ENCODE measurements around the gene MDK. TPM values are rescaled to one million over a fixed set of nuclear protein-coding genes. Genes with fewer than 3 reads are reported as not detected.
A peak's percentile ranks its signal among the peaks of the same experiment; 100 is the strongest.

MDK gene
- 515 and 562 TPM in 2 replicates for total RNA-seq
- 1,225 and 1,549 TPM in 2 replicates for polyA plus RNA-seq

GRCh38 chr11:46381048-46381818 lies at the start of gene MDK:
Gene MDK, plus strand, starts transcription at chr11:46381669. Its CDS starts 389 bp downstream, at chr11:46382058.
- H3K9me2 ChIP-seq (replicated peaks; ENCODE audit: insufficient read depth): no peaks in the 10 kb centered on the region
- peak within 1 kb of the TSS; percentile 99 for H3K27ac ChIP-seq
- peak within 1 kb of the TSS; percentile 96 for H3K4me2 ChIP-seq
- H3K27me3 ChIP-seq: no peaks in the 10 kb centered on the region
- H3K4me1 ChIP-seq (ENCODE audit: insufficient read depth): peaks cover 27% of the 10 kb centered on the region
- peaks cover 14% of the 10 kb centered on the region for H3K79me2 ChIP-seq
- WGBS (ENCODE audit: low lambda C conversion rate, missing lambda C conversion rate): 1% methylated on average over 39 of the region's 96 CpGs
- DNase-seq (ENCODE audit: low spot score): peak; percentile 85
- TF ChIP-seq EZH2 (IDR thresholded peaks at IDR 0.05; ENCODE audit: borderline replicate concordance): no peak
- no peak for TF ChIP-seq CTCF (IDR thresholded peaks at IDR 0.05; ENCODE audit: poor library complexity)
- H3K4me3 ChIP-seq: peak within 1 kb of the TSS; percentile 70
- peak within 1 kb of the TSS; percentile 88 for H2AFZ ChIP-seq
- H3K9me3 ChIP-seq (ENCODE audit: low read depth): no peaks in the 10 kb centered on the region
- peaks cover 8% of the 10 kb centered on the region for H4K20me1 ChIP-seq (ENCODE audit: insufficient read depth, poor library complexity, severe bottlenecking)
- H3K36me3 ChIP-seq (replicated peaks; ENCODE audit: insufficient read depth, low read depth): no peaks in the 10 kb centered on the region

GRCh38 chr11:46332093-46332567 lies 49.3 kb upstream of the MDK start:
- Histone ChIP-seq H3K4me1 (ENCODE audit: insufficient read depth) (peaks cover 9% of the 10 kb centered on the region), H2AFZ (no peak overlapping the region), H4K20me1 (ENCODE audit: insufficient read depth, poor library complexity, severe bottlenecking) (no peaks in the 10 kb centered on the region), H3K4me2 (peak overlapping the region; percentile 100), H3K79me2 (no peaks in the 10 kb centered on the region), H3K4me3 (no peak overlapping the region), H3K27me3 (peaks cover 56% of the 10 kb centered on the region), H3K9me2 (replicated peaks; ENCODE audit: insufficient read depth) (no peaks in the 10 kb centered on the region), H3K9me3 (ENCODE audit: low read depth) (no peaks in the 10 kb centered on the region), H3K36me3 (replicated peaks; ENCODE audit: insufficient read depth, low read depth) (no peaks in the 10 kb centered on the region), H3K27ac (no peak overlapping the region)
- 17% methylated on average over 8 of the region's 8 CpGs for WGBS (ENCODE audit: low lambda C conversion rate, missing lambda C conversion rate)
- TF ChIP-seq EZH2 (IDR thresholded peaks at IDR 0.05; ENCODE audit: borderline replicate concordance): no peak
- DNase-seq (ENCODE audit: low spot score): no peak

- Histone ChIP-seq H3K27me3 (peaks cover 56% of the 10 kb centered on the region), H2AFZ (peak overlapping the region; percentile 66), H3K4me1 (ENCODE audit: insufficient read depth) (peaks cover 9% of the 10 kb centered on the region), H3K4me2 (peak overlapping the region; percentile 100), H3K79me2 (no peaks in the 10 kb centered on the region), H3K36me3 (replicated peaks; ENCODE audit: insufficient read depth, low read depth) (no peaks in the 10 kb centered on the region), H3K9me3 (ENCODE audit: low read depth) (no peaks in the 10 kb centered on the region), H3K27ac (no peak overlapping the region), H4K20me1 (ENCODE audit: insufficient read depth, poor library complexity, severe bottlenecking) (no peaks in the 10 kb centered on the region), H3K4me3 (peak overlapping the region; percentile 36), H3K9me2 (replicated peaks; ENCODE audit: insufficient read depth) (no peaks in the 10 kb centered on the region)
- no peak for DNase-seq (ENCODE audit: low spot score)
- peak; percentile 82 for TF ChIP-seq EZH2 (IDR thresholded peaks at IDR 0.05; ENCODE audit: borderline replicate concordance)
- TF ChIP-seq CTCF (IDR thresholded peaks at IDR 0.05; ENCODE audit: poor library complexity): no peak
- peak; percentile 64 for TF ChIP-seq EZH2phosphoT487 (IDR thresholded peaks at IDR 0.05; ENCODE audit: low read depth, severe bottlenecking, unreplicated experiment)
- WGBS (ENCODE audit: low lambda C conversion rate, missing lambda C conversion rate): 3% methylated on average over 40 of the region's 99 CpGs
Measured at GRCh38 chr11:46332568-46333393, 48.7 kb upstream of the MDK start.
